Effector memory CD8-positive, alpha-beta T cell (primary cell): ENCODE data around the gene HIC2.
"Not testable (repeated sequence)": the region's sequence is repeated elsewhere in the genome, so short reads cannot be mapped to it uniquely, and the experiment has no call there.

Experiments used
- ATAC-seq: fragments of 150-1000 bp; cut with Tn5 transposase; replicated peaks from 2 replicates; pipeline ENCODE4 v1.10.0; 2021; ENCODE audit warnings: mild to moderate bottlenecking, moderate library complexity
- DNase-seq, 3 experiments: peaks; one replicate each; pipeline ENCODE4 v3.0.0; 2021
- H3K27ac Mint-ChIP-seq, 2 donors: one replicate each; pipeline ENCODE4 v1.8.0; 2022; ENCODE audit warnings: mild to moderate bottlenecking in 2 of 2, mixed read lengths in 2 of 2, moderate library complexity in 2 of 2
- H3K27me3 Mint-ChIP-seq, 2 donors: one replicate each; pipeline ENCODE4 v1.8.0; 2022; ENCODE audit warnings: mixed read lengths in 2 of 2
- H3K36me3 Mint-ChIP-seq: one replicate; pipeline ENCODE4 v1.8.0; 2022; ENCODE audit warnings: mild to moderate bottlenecking, moderate library complexity, mixed read lengths; ENCODE audit not compliant: insufficient read depth
- H3K4me1 Mint-ChIP-seq, 2 donors: one replicate each; pipeline ENCODE4 v1.8.0; 2022; ENCODE audit warnings: low read depth in 2 of 2, mixed read lengths in 2 of 2
- H3K4me3 Mint-ChIP-seq, 2 donors: one replicate each; pipeline ENCODE4 v1.8.0; 2022; ENCODE audit warnings: mild to moderate bottlenecking in 2 of 2, mixed read lengths in 2 of 2, moderate library complexity in 2 of 2
- H3K9me3 Mint-ChIP-seq, 2 donors: one replicate each; pipeline ENCODE4 v1.8.0; 2022; ENCODE audit warnings: mixed read lengths in 2 of 2

HIC2 gene

DNA sequence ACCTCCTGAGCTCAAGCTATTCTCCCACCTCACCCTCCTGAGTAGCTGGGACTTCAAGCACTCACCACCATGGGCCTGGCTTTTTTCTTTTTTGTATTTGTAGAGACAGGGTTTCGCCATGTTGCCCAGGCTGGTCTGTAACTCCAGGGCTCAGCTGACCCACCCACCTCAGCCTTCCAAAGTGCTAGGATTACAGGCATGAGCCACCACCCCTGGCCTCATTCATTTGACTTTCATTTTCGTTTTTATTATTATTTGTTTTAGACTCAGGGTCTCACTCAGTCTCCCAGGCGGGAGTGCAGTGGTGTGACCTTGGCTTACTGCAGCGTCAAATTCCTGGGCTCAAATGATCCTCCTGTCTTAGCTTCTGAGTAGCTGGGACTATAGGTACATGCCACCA, 9.4 kb upstream of the HIC2 start:
- ATAC-seq, H3K4me1 Mint-ChIP-seq, H3K27ac Mint-ChIP-seq, H3K9me3 Mint-ChIP-seq, H3K36me3 Mint-ChIP-seq, H3K4me3 Mint-ChIP-seq, H3K27me3 Mint-ChIP-seq, DNase-seq: not testable (repeated sequence)

DNA sequence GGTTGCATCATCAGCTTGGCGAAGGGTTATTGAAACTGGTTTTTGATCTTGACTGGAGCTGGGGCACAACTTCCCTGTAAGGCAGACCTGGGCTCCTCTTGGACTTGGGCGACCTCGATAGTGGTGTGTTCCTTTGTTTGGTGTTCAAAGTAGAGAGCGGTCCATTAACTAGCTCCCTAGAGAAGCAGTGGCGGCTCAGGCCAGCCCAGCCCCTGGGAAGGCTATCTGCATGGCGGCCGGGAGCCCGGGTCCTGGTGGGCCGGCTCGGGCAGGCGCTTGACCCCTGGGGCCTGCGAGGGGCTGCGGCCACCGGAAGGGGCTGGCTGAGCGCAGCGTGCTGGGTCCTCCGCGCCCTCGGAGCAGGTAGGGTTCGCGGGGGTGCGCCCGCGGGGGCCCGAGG, 796 bp upstream of the HIC2 start:
- H3K27me3 Mint-ChIP-seq, H3K9me3 Mint-ChIP-seq, ATAC-seq, H3K4me3 Mint-ChIP-seq, DNase-seq, H3K36me3 Mint-ChIP-seq, H3K4me1 Mint-ChIP-seq, H3K27ac Mint-ChIP-seq: not testable (repeated sequence)

- H3K27ac Mint-ChIP-seq, H3K4me1 Mint-ChIP-seq, H3K4me3 Mint-ChIP-seq, H3K27me3 Mint-ChIP-seq, H3K9me3 Mint-ChIP-seq, H3K36me3 Mint-ChIP-seq: not testable (repeated sequence)
- DNase-seq (peak in 1 of 3 experiments; percentile 26), ATAC-seq (peak; percentile 3)
These were observed 682 bp downstream of the HIC2 start for GRCh38 chr22:21417853-21418252.

DNA sequence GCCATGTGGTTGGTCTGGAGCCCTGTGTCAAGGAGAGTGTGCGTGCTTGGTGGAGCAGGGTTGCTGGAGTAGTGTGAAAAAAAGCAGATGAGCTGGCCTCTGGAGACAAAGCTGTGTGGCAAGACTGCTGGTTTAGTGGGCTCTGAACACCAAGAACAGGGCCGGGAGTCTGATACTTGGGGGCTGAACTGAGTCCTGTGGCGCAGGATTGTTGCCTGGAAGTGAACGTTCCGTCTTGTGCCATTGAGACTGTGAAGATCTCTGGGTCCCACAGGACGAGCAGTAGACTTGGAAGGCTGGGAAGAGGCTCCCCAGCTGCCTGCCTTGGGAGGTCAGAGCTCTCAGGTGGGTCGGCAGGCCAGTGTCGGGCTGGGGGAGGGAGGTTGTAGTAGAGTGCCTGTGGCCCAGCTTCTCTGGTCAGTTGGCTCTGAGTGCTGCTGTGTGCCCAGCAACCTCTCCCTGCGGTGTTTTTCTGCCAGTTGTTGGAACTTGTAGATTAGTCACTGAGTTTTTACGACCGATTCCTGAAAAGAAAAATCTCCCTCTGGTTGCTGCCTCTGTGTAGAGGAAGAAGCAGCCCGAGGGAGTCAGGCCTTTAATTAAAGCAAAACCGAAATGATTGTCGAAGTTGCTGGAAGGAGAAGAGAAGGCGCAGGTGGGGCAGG, 1.9 kb downstream of the HIC2 start:
- ATAC-seq, H3K9me3 Mint-ChIP-seq, H3K27me3 Mint-ChIP-seq, DNase-seq, H3K36me3 Mint-ChIP-seq, H3K4me3 Mint-ChIP-seq, H3K27ac Mint-ChIP-seq, H3K4me1 Mint-ChIP-seq: not testable (repeated sequence)

- ATAC-seq: peak; percentile 73
- not testable (repeated sequence) for H3K4me3 Mint-ChIP-seq, DNase-seq, H3K9me3 Mint-ChIP-seq, H3K27me3 Mint-ChIP-seq, H3K4me1 Mint-ChIP-seq, H3K36me3 Mint-ChIP-seq, H3K27ac Mint-ChIP-seq
These were observed 3.1 kb downstream of the HIC2 start for GRCh38 chr22:21420180-21420763.

DNA sequence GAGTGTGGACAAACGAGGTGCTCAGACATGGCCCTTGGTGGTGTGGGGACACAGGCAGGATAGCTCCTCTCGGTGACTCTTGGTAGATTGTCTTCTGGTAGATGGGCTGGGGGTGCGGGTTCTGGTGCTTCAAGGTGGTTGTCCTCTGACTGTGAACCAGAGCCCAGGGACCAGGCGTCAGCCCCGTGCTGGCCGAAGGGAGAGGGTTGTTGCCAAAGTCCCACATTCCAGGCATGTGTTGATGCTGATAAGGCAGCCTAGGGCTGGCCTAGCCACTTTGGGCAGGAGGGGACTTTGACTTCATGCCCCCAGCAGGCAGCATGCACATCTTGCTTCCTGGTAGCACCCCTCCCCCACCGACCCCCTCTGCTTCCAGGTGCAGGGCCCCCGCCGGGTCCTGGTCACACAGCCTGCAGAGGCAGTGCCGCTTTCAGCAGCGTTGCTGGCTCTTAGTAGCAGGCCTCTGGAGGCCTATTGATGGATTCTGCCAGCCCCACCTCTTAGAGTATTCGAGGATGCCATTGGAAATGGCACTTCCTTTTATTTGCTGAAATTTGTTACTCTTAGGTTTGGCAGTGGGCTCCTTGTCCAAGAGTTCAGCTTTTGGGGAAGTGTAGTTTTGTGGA, 7.0 kb downstream of the HIC2 start:
- H3K9me3 Mint-ChIP-seq: not testable (repeated sequence)

GRCh38 chr22:21434378-21435233, 17.4 kb downstream of the HIC2 start:
- DNase-seq, H3K36me3 Mint-ChIP-seq, H3K27ac Mint-ChIP-seq, H3K4me1 Mint-ChIP-seq, ATAC-seq, H3K9me3 Mint-ChIP-seq, H3K4me3 Mint-ChIP-seq, H3K27me3 Mint-ChIP-seq: not testable (repeated sequence)

More for the DNA sequence above, 7.0 kb downstream of the HIC2 start:
- not testable (repeated sequence) for H3K27me3 Mint-ChIP-seq, H3K4me3 Mint-ChIP-seq, ATAC-seq, H3K4me1 Mint-ChIP-seq, H3K27ac Mint-ChIP-seq, DNase-seq, H3K36me3 Mint-ChIP-seq

GRCh38 chr22:21435998-21436810, 19.0 kb downstream of the HIC2 start:
- not testable (repeated sequence) for ATAC-seq, H3K27ac Mint-ChIP-seq, H3K27me3 Mint-ChIP-seq, H3K9me3 Mint-ChIP-seq, H3K4me3 Mint-ChIP-seq, H3K36me3 Mint-ChIP-seq, H3K4me1 Mint-ChIP-seq, DNase-seq

DNA sequence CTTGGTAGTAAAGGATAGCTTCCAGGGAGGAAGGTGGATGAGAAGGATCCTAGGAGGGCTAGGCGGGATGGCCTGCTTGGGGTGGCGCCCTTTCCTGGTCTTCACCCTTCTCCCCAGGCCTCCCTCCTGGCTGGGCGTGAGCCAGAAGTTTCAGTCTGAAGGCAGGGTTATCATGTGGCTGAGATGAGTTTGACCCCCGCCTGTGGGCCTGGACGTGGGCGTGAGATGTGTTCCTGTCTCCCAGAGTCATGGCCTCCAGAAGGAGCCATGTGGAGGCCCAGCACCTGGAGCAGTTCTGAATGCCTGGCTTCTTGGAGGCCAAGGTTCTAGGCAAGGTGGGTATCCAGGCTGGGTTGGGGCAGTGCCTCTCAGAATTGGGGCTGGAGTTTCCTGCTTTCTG, 20.8 kb downstream of the HIC2 start:
- not testable (repeated sequence) for ATAC-seq, DNase-seq, H3K9me3 Mint-ChIP-seq, H3K27me3 Mint-ChIP-seq, H3K27ac Mint-ChIP-seq, H3K4me1 Mint-ChIP-seq, H3K4me3 Mint-ChIP-seq, H3K36me3 Mint-ChIP-seq

DNA sequence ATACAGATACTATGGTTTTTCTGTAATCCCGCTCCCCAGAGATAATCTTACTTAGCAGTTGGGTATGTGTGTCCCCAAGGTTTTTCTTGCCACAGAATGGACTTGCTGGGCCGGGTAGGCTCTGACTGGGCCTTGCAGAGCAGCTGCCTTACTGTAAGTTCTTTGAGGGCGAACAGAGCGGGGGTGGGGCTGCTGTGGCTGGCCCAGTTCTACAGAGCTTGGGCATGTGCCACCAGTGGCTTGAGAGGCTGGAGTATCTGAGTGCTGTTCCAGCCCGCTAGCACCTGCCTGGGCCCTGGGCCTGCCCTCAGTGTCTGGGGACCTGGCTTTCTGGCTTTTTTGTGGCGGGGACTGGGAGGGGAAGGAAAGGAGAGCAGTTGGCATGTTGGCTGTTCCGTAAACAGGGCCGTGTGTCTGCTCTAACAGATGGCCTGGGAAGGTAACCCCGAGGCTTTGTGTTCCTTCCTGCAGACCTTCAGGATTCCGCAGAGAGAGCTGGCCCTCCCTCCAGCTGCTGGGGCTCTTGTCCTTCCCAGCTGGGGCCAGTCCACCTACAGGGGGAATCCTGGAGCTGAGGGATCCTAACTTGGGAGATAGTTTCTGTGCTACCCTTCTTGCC, 23.0 kb downstream of the HIC2 start:
- H3K4me1 Mint-ChIP-seq, H3K27ac Mint-ChIP-seq, H3K4me3 Mint-ChIP-seq, H3K9me3 Mint-ChIP-seq, DNase-seq, ATAC-seq, H3K27me3 Mint-ChIP-seq: not testable (repeated sequence)
- H3K36me3 Mint-ChIP-seq: peaks cover 12% of the 10 kb centered on the region

GRCh38 chr22:21440676-21441075, 23.5 kb downstream of the HIC2 start:
- ATAC-seq, H3K4me1 Mint-ChIP-seq, H3K4me3 Mint-ChIP-seq, H3K27me3 Mint-ChIP-seq, H3K27ac Mint-ChIP-seq, DNase-seq, H3K9me3 Mint-ChIP-seq: not testable (repeated sequence)
- peaks cover 12% of the 10 kb centered on the region for H3K36me3 Mint-ChIP-seq

DNA sequence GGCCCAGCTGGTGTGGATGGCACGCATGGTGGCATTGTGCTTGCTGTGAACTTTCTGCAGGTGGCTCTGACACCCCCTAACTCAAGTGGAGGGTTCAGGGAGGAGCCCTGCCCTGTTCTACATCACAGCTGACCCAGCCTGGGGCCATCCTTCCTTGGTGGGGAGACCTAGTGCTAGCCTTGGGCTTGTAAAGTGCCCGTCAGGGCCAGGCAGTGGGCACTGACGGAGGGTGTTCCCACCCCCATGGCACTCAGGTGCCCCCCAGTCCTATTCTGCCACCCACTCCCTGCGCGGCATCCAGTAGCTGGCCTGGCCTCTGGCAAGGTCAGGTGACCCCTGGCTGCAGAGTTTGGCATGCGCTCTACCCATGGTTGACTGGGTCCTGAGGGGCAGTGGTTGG, 24.0 kb downstream of the HIC2 start:
- H3K4me3 Mint-ChIP-seq, DNase-seq, ATAC-seq, H3K27ac Mint-ChIP-seq, H3K9me3 Mint-ChIP-seq, H3K4me1 Mint-ChIP-seq, H3K27me3 Mint-ChIP-seq: not testable (repeated sequence)
- H3K36me3 Mint-ChIP-seq: peaks cover 12% of the 10 kb centered on the region

GRCh38 chr22:21442123-21442522, 25.0 kb downstream of the HIC2 start:
- H3K4me1 Mint-ChIP-seq, DNase-seq, H3K27me3 Mint-ChIP-seq, H3K9me3 Mint-ChIP-seq, H3K27ac Mint-ChIP-seq, ATAC-seq, H3K4me3 Mint-ChIP-seq: not testable (repeated sequence)
- H3K36me3 Mint-ChIP-seq: peaks cover 15% of the 10 kb centered on the region
